K562 (cell line): ENCODE results near the gene SCAMP1. TPM values are rescaled to one million over a fixed set of nuclear protein-coding genes. Genes with fewer than 3 reads are reported as not detected.

ENCODE experiments used
- ATAC-seq: fragments of 200-7000 bp; cut with Tn5 transposase; 3 replicates; pipeline ENCODE4 v1.9.1; 2020; ENCODE audit warnings: moderate library complexity
- BruUV-seq: library from RNA; stranded (reverse); fragments of 400-500 nt; replicated peaks from 2 replicates; lab custom pipeline; 2021; lab: Mats Ljungman, UMichigan
- CTCF ChIA-PET: fragments of 300-600 bp; formaldehyde crosslinking; extraction: SDS; loops from one replicate; lab custom pipeline; 2021; ENCODE audit warnings: low intra/inter-chr PET ratio; lab: Yijun Ruan, JAX
- POLR2A ChIA-PET: fragments of 300-600, 350-650 bp; sonication (Branson Sonifier 250); formaldehyde crosslinking; extraction: SDS; loops from one replicate; lab custom pipeline; 2021; ENCODE audit warnings: antibody characterized with exemption, inconsistent platforms; lab: Yijun Ruan, JAX
- DNase-seq, 4 experiments: peaks; one replicate each; pipeline versions ENCODE4 v3.0.0 to v3.0.0-alpha.2; 2011 to 2018; ENCODE audit warnings: low spot score in 3 of 4, mixed read lengths in 3 of 4; ENCODE audit errors: extremely low read depth in 1 of 4
- FAIRE-seq: peaks from 2 replicates; lab custom pipeline; 2011; peaks lifted over from hg19 to GRCh38; lab: Jason Lieb, UNC
- H2AFZ ChIP-seq: 2 replicates; pipeline ENCODE4 v1.6.0; 2011; ENCODE audit warnings: low read depth, low read length, control low read depth, inconsistent platforms
- H3K27ac ChIP-seq: fragments of 200-600 bp; 3 replicates; pipeline ENCODE4 v1.8.0; 2011; ENCODE audit warnings: low read depth, mild to moderate bottlenecking, control low read depth, inconsistent platforms, low read length, moderate library complexity, mixed read lengths; ENCODE audit errors: extremely low read depth
- H3K27me3 ChIP-seq, 2 experiments: fragments of 300-600 bp in 1 of 2; 2 replicates in 1 of 2; 3 replicates in 1 of 2; pipeline versions ENCODE4 v1.6.0 to v1.8.0; 2011; ENCODE audit warnings: inconsistent platforms in 2 of 2, low read length in 2 of 2, mild to moderate bottlenecking in 1 of 2, mixed read lengths in 1 of 2, moderate library complexity in 1 of 2; ENCODE audit not compliant: control insufficient read depth in 2 of 2, insufficient read depth in 2 of 2
- H3K36me3 ChIP-seq: fragments of 300-600 bp; 3 replicates; pipeline ENCODE4 v1.8.0; 2011; ENCODE audit warnings: mild to moderate bottlenecking, low read length, inconsistent platforms; ENCODE audit not compliant: control insufficient read depth, insufficient read depth
- H3K4me1 ChIP-seq, 2 experiments: fragments of 200-600 bp in 1 of 2; replicated peaks in 1 of 2; 2 replicates in 1 of 2; 3 replicates in 1 of 2; pipeline versions ENCODE4 v1.5.1 to v1.8.0; 2011; ENCODE audit warnings: inconsistent platforms in 2 of 2, low read length in 2 of 2, mild to moderate bottlenecking in 1 of 2, mixed read lengths in 1 of 2, moderate library complexity in 1 of 2; ENCODE audit not compliant: control insufficient read depth in 2 of 2, insufficient read depth in 2 of 2
- H3K4me2 ChIP-seq: 2 replicates; pipeline ENCODE4 v1.6.1; 2011; ENCODE audit warnings: low read length, control low read depth, inconsistent platforms, mixed read lengths; ENCODE audit not compliant: insufficient read depth
- H3K4me3 ChIP-seq: fragments of 200-600 bp; sonication (generic), shearing (Covaris generic); 2 replicates; pipeline ENCODE4 v1.5.1; 2016; ENCODE audit warnings: control low read depth, inconsistent platforms
- H3K79me2 ChIP-seq: fragments of 200-600 bp; 3 replicates; pipeline ENCODE4 v1.8.0; 2011; ENCODE audit warnings: low read length, inconsistent platforms; ENCODE audit not compliant: control insufficient read depth, insufficient read depth
- H3K9ac ChIP-seq, 2 experiments: 2 replicates each; pipeline versions ENCODE4 v1.6.0 to v1.6.1; 2011; ENCODE audit warnings: low read depth in 2 of 2, low read length in 2 of 2, control low read depth in 1 of 2, inconsistent platforms in 1 of 2, mild to moderate bottlenecking in 1 of 2, mixed read lengths in 1 of 2; ENCODE audit not compliant: insufficient read depth in 1 of 2
- H3K9me1 ChIP-seq: one replicate; pipeline ENCODE4 v1.6.0; 2011; ENCODE audit warnings: inconsistent platforms, mild to moderate bottlenecking, low read length, moderate library complexity; ENCODE audit not compliant: control insufficient read depth, insufficient read depth
- H3K9me3 ChIP-seq: replicated peaks from 2 replicates; pipeline ENCODE4 v1.5.1; 2011; ENCODE audit warnings: low read depth, low read length, inconsistent platforms; ENCODE audit not compliant: control insufficient read depth, insufficient read depth
- H4K20me1 ChIP-seq: replicated peaks from 2 replicates; pipeline ENCODE4 v1.6.1; 2011; ENCODE audit warnings: low read length, inconsistent platforms, mixed read lengths; ENCODE audit not compliant: control insufficient read depth, insufficient read depth
- FOXJ2 ChIP-seq: fragments of 200-800 bp; sonication (Bioruptor generic); IDR thresholded peaks from 2 replicates; pipeline ENCODE4 v1.6.1; 2016; ENCODE audit warnings: missing genetic modification characterization, missing compliant biosample characterization
- HNRNPUL1 ChIP-seq: fragments of 200-400 bp; formaldehyde crosslinking; IDR thresholded peaks from 2 replicates; pipeline ENCODE4 v1.6.1; 2017; ENCODE audit warnings: low read length
- MECOM ChIP-seq: fragments of 250-450 bp; sonication (Bioruptor Pico); IDR thresholded peaks from 2 replicates; pipeline ENCODE4 v1.8.0; 2022; ENCODE audit warnings: inconsistent platforms
- MYC ChIP-seq, 2 experiments: fragments of 250-450 bp in 1 of 2; sonication (Bioruptor Pico) in 1 of 2; IDR thresholded peaks; 2 replicates each; pipeline versions ENCODE4 v1.5.1 to v1.6.1; 2012 to 2021; ENCODE audit warnings: low read depth in 2 of 2, borderline replicate concordance in 1 of 2, improper control_type of control experiment in 1 of 2, low read length in 1 of 2, mild to moderate bottlenecking in 1 of 2, moderate library complexity in 1 of 2
- NR1H2 ChIP-seq: sonication (generic); formaldehyde crosslinking; IDR thresholded peaks from 2 replicates; pipeline ENCODE4 v1.4.0; 2020; ENCODE audit warnings: mild to moderate bottlenecking, missing genetic modification reagents
- RAD51 ChIP-seq: fragments of 450-650 bp; IDR thresholded peaks from 2 replicates; pipeline ENCODE4 v1.7.1; 2016; ENCODE audit warnings: low read depth, mild to moderate bottlenecking, borderline replicate concordance
- ZNF584 ChIP-seq: fragments of 200-800 bp; sonication (Bioruptor generic); IDR thresholded peaks from 2 replicates; pipeline ENCODE4 v1.6.1; 2016; ENCODE audit warnings: low read depth, mild to moderate bottlenecking, missing genetic modification characterization, missing compliant biosample characterization
- WGBS: fragments of 100-300 bp; shearing (Covaris generic); methylation state at CpG from one replicate; pipeline ENCODE4 v1.1.6; 2016; ENCODE audit warnings: low coverage, mixed read lengths; ENCODE audit not compliant: insufficient coverage; ENCODE audit errors: missing lambda C conversion rate; 5-methylcytosine and 5-hydroxymethylcytosine counted together
- in situ Hi-C: fragments of 300-500 bp; cut with MboI; formaldehyde crosslinking; loops from 4 replicates; pipeline ENCODE4 v1.15.0; 2018; ENCODE audit warnings: inconsistent platforms, mixed read lengths
- intact Hi-C: fragments of 100-400 bp; cut with micrococcal nuclease; formaldehyde crosslinking; loops from 2 replicates; pipeline ENCODE4 v1.14.2; 2022
- polyA plus RNA-seq, 8 experiments: library from polyadenylated mRNA; depleted of rRNA in 4 of 8; stranded (reverse) in 5 of 8; unstranded in 3 of 8; fragments of >200 nt; fragmentation: Nextera tagmentation in 2 of 8; fragmentation: Illumina TruSeq in 1 of 8; extraction: Ambion mirVana in 2 of 8; extraction: Trizol in 1 of 8; gene quantifications; 2 replicates each; pipeline versions ENCODE4 v1.2.1 to v1.2.3, GENCODE V29; 2011 to 2014; ENCODE audit warnings: inconsistent platforms in 1 of 8, missing spikeins in 1 of 8
- total RNA-seq, 7 experiments: library from RNA; depleted of rRNA in 6 of 7; stranded (reverse); fragments of >200 nt in 6 of 7; fragmentation: Illumina TruSeq in 2 of 7; extraction: Trizol in 2 of 7; gene quantifications; 2 replicates each; pipeline versions ENCODE4 v1.2.1 to v1.2.3, GENCODE V29; 2011 to 2021; ENCODE audit warnings: low replicate concordance in 1 of 7
- TF ChIP-seq, protein P1 (sequence below): fragments of 450-650 bp; IDR thresholded peaks from 2 replicates; pipeline ENCODE4 v1.7.0; 2016; ENCODE audit warnings: borderline replicate concordance

SCAMP1 gene
- total and polyA plus RNA-seq, 9 of the 15 experiments (the other 6 are each of a cell fraction or from before 2014, with no cell fraction given) = 5.4 to 23.9 (median 13.8) TPM

DNA sequence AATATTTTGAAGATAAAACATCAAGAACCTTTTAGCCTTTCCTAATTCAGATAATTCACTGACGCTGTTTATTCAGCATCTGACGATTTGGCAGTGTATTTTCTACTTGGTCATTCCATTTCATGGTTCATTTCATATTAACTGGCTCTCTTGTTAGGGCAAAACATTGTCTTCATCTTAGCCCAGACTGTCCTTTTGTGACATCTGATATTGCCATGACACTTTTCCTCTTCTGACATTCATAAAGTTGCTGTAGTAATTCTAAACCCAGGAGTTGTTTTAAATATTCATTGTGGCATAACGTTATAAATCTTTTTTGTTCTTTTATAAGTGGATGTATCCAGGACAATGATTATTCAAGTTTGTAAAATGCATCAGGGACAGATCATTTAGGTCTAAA, 1.8 kb downstream of the SCAMP1 start:
- no peak for ATAC-seq
- CTCF ChIA-PET = no interaction called here
- 10% methylated on average over 3 of the region's 3 CpGs for WGBS
- H3K9me1 ChIP-seq = no peaks in the 10 kb centered on the region
- H4K20me1 ChIP-seq = no peaks in the 10 kb centered on the region
- H3K9me3 ChIP-seq = no peaks in the 10 kb centered on the region
- no TSS peak for BruUV-seq
- no peak for DNase-seq
- H3K4me3 ChIP-seq = peak overlapping the region; percentile 86; the same call in 1 of the 2 replicates
- no peak for FAIRE-seq
- H3K9ac ChIP-seq = peak overlapping the region in 1 of 2 experiments; percentile 83; a peak in 1 of 4 replicates
- intact Hi-C loops = loop anchor here (5.0 kb wide), 2 partner anchors 40 to 170 kb away; no protein-coding TSS in a partner anchor
- POLR2A ChIA-PET = no interaction called here
- peaks cover 12% of the 10 kb centered on the region; the same call in 2 of the 3 replicates for H3K36me3 ChIP-seq
- peak overlapping the region; percentile 42 for H3K4me2 ChIP-seq
- H3K27me3 ChIP-seq = no peaks in the 10 kb centered on the region
- H3K27ac ChIP-seq = peak overlapping the region; percentile 38; the same call in 1 of the 3 replicates
- H2AFZ ChIP-seq = no peak overlapping the region
- peaks cover 57% of the 10 kb centered on the region for H3K79me2 ChIP-seq
- peaks cover 10 to 19% of the 10 kb centered on the region in 2 experiments; a peak in 4 of 5 replicates for H3K4me1 ChIP-seq
- TF ChIP-seq NR1H2 (CRISPR knock-in tag) (no peak), ZNF584 (CRISPR knock-in tag) (no peak), HNRNPUL1 (no peak), RAD51 (no peak), MECOM (CRISPR knock-in tag) (no peak), MYC (IDR thresholded peaks at IDR 0.05; ENCODE audit: low read depth, low read length) (no peak), MYC (CRISPR knock-in tag; IDR thresholded peaks at IDR 0.05; ENCODE audit: borderline replicate concordance, low read depth) (no peak), FOXJ2 (tag) (no peak)
- TF ChIP-seq, protein P1, sequence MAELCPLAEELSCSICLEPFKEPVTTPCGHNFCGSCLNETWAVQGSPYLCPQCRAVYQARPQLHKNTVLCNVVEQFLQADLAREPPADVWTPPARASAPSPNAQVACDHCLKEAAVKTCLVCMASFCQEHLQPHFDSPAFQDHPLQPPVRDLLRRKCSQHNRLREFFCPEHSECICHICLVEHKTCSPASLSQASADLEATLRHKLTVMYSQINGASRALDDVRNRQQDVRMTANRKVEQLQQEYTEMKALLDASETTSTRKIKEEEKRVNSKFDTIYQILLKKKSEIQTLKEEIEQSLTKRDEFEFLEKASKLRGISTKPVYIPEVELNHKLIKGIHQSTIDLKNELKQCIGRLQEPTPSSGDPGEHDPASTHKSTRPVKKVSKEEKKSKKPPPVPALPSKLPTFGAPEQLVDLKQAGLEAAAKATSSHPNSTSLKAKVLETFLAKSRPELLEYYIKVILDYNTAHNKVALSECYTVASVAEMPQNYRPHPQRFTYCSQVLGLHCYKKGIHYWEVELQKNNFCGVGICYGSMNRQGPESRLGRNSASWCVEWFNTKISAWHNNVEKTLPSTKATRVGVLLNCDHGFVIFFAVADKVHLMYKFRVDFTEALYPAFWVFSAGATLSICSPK = no peak
- TF ChIP-seq, all 486 proteins: peak for 0
- in situ Hi-C loops = loop anchor here (5.0 kb wide), 1 partner anchor 70 kb away; the partner anchor contains the start of gene AP3B1
